GM18499 (cell line): Measurements from ENCODE around the gene PCLO.

Experiments
- ATAC-seq: cut with Tn5 transposase; IDR thresholded peaks from one replicate; pipeline ENCODE4 v1.9.1; 2021; ENCODE audit warnings: moderate number of reproducible peaks; ENCODE audit not compliant: insufficient read depth, unreplicated experiment

The PCLO gene

DNA sequence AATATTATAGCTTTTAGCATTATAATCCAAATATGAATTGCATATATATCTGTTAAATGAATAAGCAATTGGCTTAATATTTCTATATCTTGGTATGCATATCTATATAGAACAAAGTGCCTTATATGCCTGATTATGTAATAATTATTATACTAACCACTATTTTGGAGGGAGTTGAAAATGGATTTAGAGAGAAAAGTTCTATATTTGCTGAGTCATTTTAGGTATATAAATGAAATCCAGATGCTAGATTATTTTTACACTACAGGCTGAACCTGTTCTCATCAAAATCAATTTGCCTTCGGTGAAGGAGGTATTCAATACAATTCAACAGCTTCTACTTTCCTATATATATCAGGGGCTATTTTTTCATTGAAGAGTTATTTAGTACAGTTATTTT lies 276.4 kb downstream of the PCLO start:
- ATAC-seq, result no peak

DNA sequence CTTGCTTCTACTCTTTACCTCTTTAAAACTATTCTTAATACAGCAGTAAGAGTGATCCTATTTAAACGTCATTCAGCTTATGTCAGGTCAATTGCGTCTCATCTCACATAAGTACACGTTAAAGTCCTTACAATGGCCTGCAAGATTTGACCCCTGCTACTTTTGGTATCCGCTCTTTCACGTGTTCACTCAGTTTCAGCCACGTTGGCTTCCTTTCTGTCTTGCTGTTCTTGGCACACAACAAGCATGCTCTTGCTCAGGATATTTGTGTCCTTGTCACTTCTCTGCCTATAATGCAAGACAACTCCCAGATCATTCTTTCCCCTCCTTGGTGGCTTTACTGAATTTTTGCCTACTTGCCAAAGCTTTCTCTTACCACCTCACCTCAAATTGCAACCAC lies 296.8 kb downstream of the PCLO start:
- no peak for ATAC-seq

DNA sequence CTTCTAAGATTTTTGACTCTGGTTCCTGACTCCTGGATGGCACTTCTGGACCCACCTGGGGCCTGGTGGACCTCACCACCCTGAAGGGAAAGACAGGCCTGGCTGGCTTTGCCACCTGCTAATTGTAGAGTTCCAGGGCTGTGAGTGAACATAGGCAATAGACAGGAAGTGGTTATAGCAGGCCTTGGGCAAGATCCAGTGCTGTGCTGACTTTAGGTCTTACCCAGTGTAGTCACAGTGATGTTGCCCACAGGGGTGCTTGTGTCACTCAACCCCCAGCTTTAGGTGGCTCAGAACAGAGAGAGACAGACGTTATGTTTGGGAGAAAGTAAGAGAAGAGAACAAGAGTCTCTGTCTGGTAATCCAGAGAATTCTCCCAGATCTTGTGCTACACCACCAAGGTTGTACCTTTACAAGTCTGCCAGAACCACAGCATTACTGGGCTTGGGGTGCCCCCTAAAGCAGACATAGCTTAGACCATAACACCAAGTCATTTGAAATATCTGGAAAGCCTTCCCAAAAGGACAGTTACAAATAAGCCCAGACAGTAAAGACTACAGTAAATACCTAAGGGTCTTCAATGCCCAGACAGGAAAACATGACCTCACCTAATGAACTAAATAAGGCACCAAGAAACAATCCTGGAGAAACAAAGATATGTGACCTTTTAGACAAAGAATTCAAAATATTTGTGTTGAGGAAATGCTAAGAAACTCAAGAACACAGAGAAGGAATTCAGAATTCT lies 303.4 kb downstream of the PCLO start:
- ATAC-seq, result no peak

DNA sequence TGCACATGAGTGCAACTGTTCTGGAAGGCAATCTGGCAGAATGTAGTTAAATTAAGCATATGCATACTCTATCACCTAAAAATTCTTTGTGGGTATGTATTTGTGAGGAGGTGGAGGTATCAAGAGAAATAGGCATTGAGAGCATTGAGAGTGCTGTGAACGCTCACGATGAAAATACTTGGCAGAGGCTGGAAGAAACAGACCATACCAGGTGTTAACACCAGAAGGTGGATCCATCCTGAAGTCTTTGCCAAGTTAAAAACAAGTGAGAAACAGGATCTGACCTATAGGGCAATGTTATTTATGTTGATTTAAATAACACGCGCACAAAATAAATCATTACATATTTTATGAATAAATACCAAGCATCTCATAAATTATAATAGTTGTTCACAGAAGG lies 311.6 kb downstream of the PCLO start:
- ATAC-seq, result no peak

DNA sequence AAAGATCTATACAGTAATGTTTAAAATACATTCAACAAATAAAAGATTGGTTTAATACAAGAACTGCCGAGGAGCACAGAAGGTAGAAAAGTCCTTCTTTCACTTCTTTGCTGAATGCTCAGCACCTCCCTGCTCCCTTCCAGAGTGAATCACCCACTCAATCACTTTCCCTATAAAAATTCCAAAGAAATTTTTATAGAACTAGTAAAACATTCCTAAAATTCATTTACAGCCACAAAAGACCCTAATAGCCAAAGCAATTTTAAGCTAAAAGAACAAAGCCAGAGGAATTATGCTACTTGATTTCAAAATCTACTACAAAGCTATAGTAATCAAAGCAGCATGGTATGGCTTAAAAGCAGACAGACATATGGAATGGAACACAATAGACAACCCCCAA lies 320.9 kb downstream of the PCLO start:
- ATAC-seq, result no peak

DNA sequence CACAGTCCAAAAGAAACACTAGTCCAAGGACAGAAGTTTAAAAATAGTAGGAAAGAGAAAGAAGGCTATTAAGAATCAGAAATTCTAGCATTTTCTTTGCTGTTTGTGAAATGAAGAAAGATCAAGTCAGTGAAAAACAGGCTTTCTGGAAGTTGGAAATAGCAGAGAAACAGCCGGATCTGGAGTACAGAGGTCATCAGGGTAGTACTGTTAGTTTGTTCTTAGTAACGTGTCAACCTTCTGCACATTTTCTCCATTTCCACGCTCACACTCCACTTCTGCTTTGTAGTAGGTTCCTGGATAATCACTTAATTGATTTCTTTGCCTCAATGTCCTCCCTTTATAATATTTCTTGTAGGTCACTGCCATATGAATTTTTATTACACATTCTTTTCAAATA lies 322.6 kb downstream of the PCLO start:
- no peak for ATAC-seq

DNA sequence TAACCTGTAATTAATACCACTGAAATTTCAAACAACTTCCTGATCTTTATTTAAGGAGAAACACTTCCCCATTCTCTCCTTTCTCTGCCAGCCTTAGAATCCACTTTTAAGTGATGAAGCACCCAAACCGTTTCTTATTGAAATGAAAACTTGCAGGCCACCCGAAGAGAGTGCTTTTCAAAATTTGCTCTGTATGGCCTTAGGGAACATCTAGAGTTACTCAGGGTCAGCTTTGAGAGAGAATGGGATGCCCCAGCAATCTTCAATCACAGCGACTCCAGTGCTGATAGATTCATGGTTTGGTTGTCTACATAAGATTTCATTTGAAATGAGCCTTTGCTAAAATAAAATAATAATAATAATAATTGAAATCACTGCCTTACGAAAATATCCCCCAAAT lies 323.1 kb downstream of the PCLO start:
- ATAC-seq, result no peak

DNA sequence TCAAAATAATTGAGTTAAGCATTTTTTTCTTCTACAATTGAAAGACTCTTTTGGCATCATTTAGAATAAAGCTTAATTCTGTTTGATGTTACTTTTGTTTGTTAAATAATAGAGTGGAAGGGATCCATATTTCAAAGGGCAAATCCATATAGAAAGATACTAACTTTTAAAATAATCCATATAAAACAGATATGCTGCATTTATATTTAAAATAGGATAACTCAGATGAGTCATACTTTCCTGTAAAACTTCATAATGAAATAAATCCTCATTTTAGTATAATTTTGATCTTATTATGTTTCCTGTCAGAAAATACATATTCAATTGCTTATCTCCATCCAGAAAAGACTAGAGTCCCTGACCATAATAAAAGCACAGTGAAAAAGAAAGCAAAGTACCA lies 323.6 kb downstream of the PCLO start:
- ATAC-seq, result no peak

DNA sequence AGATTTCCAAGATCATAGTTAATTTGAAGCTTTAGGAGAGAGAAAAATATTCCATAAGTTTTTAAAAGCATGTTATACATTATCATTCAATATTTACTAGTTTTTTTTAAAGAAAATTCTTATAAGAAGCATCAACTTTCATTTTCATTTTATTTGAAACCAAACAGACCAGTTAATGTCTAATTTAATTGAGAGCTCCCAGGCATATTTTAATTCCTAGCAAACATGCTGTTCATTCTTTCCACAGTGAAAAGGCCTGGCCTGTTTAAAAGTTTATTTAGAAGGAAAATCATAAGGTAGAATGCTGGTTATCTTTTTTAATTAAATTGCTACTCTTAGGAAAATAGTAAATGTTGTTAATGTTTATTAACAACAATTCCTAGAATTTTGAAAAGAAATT lies 324.4 kb downstream of the PCLO start:
- ATAC-seq, result no peak

DNA sequence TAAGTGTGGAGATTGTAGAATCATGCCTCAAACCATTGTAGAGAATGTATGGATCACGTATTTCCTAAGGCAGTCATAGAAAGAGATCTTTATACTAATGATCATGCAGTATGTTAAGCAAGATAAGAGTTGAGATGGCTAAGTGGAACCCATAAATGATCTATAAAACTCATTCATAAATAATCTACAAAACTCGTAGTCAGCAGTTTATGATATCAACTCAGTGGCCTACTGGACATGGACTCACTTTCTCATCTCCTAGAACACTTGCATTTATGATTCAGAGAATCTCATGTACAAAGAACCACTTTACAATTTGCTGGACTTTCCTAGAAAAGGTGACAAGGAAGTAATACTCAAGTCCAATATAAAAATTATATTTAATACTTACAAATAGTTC lies 339.6 kb downstream of the PCLO start:
- ATAC-seq, result no peak

DNA sequence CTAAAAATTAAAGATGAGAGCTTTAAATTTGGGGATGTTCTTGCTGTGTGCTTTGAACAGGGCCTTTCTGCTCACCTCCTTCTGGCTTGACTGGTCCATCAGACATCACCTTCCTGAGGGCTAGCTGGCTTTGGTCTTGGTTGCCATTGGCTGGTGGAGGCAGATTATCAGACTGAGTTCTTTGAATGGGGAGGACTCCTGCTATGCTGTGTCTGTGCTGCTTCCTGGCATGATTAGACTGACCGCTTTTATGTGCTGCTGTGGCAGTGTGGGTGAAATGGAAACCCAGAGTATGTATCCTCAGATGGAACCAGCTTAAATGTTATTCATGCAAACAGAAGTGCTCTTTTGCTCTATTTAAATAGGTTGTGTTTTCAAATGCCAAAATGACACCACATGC lies 341.6 kb downstream of the PCLO start:
- ATAC-seq, result no peak

DNA sequence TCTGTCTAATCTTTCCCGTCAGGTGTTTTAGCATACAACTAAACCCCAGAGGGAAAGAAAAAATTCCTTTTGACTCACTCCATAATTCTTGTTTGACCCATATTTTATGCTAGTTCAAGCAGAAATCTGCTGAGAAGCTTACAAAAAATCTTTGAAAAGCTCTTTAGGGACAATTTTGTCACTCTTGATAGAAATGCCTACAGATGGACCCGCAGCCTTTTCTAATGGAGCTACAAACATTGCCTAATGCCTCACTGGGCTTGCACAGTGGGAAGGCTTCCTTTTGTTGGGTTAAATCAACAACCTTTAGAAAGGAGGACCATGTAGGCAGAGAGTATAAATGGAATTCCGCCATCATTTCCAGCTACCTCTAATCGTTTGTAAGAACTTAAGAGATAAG lies 344.5 kb downstream of the PCLO start:
- no peak for ATAC-seq

DNA sequence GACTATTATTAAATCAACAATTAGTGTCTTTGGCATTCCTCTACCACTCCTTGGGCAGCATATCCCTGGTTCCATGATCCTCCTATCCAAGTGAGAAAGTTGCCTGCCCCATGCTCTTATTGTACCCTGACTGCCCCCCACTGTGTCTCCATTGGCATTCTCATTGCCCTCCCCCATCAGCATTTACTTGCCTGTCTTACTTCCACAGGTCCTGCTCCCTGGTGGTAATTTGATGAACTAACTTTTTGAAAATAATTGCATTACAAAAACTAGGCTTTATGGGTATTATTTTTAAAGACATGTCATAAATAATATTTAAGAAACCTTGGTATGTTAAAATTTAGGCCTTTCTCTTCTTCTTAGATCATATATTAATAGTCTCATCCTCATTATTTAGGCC lies 346.4 kb downstream of the PCLO start:
- no peak for ATAC-seq

DNA sequence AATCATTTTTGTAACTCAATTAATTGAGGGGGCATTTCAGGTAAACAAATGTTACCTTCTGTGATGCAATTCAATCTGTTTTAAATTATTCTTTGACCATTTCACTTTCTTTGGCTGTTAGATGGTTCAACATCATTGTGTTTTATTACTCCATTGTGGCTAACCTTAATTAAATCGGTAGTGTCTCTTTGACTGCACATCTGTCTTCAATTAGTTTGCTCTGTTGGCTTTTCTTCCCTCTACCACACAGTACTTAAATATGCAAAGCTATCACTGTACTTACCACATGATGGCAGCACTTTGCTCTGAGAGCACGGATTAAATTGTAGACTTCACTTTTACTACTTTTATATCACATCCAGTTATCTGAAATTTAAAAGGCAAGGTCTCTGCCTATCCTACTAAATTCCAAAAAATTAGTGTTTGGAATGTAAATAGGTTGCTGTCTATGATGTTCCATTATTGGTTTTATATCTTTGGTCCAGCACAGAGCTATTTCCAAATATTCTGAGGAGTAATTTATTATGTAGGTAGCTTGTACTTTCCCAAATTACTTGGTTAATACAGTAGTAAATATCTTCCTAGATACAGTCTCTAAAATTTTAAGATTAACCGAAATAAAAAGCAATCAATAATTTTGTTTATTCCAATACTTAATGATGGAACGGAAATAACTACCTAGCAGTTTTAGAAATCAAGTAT lies 352.0 kb downstream of the PCLO start:
- ATAC-seq, result peak; percentile 75

DNA sequence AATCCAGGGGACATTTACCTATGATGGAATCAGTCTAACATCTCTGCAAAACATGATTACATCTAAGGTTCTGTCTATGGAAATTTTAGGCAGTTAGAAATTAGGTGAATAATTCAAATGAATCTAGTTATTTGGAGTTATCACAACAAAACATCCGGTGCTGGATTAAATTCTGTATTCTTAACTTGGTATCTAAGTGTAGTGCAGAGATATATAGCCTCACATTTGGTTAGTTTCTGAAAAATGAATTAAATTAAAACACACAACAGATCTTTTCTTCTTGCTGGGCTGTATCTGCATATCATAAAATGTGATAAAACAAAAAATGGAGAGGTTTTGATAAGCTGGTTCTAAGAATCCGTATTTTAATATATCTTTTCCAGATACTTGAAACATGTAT lies 354.1 kb downstream of the PCLO start:
- ATAC-seq, result no peak

DNA sequence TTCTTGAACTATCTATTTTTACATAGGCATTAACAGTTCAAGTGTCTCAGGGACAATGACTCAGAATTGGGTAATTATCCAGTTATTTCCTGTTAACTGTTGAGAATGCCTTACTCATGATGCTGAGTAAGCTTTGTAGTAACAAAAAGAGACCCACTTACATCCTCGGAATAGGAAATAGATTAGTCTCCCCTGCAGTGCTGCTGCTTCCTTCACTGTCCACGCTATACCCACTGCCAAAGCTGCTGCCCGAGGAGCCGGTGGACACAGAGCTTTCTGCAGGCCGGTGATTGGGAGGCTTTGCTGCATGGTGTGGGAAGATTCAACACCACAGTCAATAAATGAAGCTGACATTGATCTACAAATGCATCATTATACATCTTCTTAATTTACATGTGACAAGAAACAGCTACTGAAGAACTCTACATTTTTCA lies 357.1 kb downstream of the PCLO start:
- no peak for ATAC-seq

DNA sequence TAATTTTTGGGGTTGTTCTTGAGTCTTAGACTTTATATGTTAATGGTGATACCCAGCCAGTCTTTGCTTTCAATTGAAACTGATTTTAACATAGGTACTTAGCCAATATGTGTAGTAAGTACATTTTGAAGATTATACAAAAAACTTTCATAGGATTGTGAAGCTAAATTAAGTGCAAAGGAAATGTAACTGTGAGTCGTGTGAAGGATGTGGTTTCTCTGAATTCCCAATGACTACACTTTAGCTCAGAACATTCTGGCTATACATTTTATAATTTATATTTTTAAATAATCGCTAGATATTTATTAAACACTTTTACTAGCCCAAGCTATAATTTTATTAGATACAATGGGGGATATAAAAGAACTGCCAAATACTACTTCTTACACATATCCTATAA lies 359.3 kb downstream of the PCLO start:
- no peak for ATAC-seq

DNA sequence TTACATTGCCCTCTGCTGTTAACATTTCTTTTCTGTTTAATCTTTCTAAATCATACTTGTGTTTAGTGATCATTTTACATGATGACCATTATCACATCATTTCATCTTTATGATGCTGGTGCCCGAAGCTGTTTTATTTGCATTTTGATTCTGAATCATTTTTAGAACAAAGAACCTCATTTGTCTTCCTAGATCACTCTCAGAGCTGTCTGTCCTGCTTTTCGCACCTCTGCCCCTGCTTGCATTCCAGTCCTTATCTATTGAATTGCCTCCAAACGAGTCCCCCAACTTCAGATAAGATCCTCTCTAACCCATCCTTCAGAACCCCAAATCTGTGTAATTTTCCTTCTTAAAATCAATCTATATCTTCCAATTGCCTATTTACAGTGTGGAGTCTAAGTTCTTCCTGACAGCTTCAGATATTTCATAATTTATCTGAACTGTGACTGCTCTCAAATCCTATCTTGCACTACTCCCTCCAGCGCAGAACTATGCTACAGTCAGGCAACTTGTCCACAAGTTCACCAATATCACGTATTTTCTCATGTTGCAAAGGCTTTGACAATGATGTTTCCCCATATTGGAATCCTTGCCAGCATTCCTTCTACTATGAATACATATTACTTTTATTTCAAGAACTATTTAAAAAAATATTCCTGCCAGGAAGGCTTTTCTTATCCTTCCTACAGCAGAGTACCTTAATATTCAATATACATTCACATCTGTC lies 372.6 kb downstream of the PCLO start:
- no peak for ATAC-seq

DNA sequence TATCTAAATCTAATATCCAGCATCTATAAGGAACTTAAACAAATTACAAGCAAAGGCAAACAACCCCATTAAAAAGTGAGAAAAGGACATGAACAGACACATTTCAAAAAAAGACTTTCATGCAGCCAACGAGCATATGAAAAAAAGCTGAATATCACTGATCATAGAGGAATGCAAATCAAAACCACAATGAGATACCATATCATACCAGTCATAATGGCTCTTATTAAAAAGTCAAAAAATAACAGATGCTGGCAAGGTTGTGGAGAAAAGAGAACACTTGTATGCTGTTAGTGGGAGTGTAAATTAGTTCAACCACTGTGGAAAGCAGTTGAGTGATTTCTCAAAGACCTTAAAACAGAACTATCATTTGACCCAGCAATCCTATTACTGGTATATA lies 384.7 kb downstream of the PCLO start:
- no peak for ATAC-seq

DNA sequence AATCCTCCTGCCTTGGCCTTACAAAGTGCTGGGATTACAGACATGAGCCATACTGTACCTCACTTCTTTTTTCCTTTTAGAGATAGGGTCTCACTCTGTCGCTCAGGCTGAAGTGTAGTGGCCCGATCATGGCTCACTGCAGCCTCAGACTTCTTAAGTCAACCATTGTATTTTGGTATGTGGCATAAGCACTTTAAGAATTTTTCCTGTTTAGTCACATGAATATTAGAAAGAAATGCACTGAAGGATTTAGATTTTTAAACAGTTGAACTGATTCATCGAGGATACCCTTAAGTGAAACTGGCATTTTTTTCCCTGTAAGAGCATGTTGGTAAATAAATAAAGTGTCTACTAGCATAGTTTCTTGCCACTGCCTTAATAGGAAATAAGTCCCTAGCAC lies 399.8 kb downstream of the PCLO start:
- ATAC-seq, result no peak

DNA sequence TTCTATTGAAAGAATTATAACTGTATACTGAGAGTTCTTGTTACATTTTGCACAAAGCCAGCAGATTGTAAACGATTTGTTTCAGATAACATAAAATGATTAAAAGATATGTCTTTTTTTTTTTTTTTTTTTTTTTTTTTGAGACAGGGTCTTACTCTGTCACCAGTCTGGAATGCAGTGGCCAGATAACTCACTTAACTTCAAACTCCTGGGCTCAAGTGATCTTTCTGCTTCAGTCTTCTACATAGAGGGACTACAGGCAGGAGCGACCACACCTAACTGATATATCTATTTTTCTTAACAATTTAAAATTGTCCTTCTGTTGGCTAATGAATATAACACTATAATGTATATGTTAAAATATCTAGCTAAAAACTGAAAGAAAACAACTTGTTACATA lies 401.9 kb downstream of the PCLO start:
- no peak for ATAC-seq

DNA sequence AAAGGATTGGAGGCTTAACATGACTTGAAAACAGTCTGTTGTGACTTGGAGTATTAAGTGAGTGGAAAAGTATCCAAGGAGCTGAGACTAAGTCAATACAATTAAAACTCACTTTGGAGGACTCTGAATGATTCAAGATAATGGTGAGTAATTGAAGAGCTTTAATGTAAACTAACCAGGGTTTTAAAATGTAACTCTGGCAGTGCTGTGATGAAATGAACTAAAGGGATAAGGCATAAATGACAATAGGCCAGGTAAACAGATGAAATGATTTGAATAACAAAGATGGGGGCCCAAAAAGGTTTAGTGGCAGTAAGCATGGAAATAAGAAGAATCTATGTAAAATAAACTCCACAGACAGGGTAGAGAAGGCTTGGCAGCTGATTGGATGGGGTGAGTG lies 402.6 kb downstream of the PCLO start:
- no peak for ATAC-seq
